Measurements from ENCODE around the gene HPSE2. TPM values are rescaled to one million over a fixed set of nuclear protein-coding genes. Genes with fewer than 3 reads are reported as not detected.

HPSE2 gene
- total RNA-seq, 1 experiment from 2014 or later = 0.05 TPM

- BruUV-seq (replicated peaks) = no TSS peak
- Histone ChIP-seq H3K9ac (ENCODE audit: low read length) (no peak overlapping the region), H3K36me3 (ENCODE audit: control insufficient read depth in 1 of 2, insufficient read depth in 2 of 2, low read length in 2 of 2) (no peaks in the 10 kb centered on the region), H4K20me1 (ENCODE audit: insufficient read depth) (no peaks in the 10 kb centered on the region), H3K4me2 (ENCODE audit: low read length) (no peak overlapping the region), H3K9me3 (ENCODE audit: control insufficient read depth in 1 of 2, insufficient read depth in 1 of 2, low read depth in 1 of 2, low read length in 2 of 2) (no peaks in the 10 kb centered on the region), H3K27me3 (ENCODE audit: insufficient read depth, low read length) (peaks cover 16% of the 10 kb centered on the region), H3K79me2 (ENCODE audit: insufficient read depth, low read length) (no peaks in the 10 kb centered on the region), H3K4me3 (replicated peaks in 1 of 2; ENCODE audit: low read depth in 1 of 2, low read length in 2 of 2) (no peak overlapping the region), H3K27ac (ENCODE audit: low read depth, low read length) (no peak overlapping the region), H2AFZ (ENCODE audit: low read depth, low read length, poor library complexity, severe bottlenecking) (no peak overlapping the region), H3K4me1 (ENCODE audit: control insufficient read depth in 1 of 2, insufficient read depth in 2 of 2, low read length in 2 of 2) (no peaks in the 10 kb centered on the region), H3K9me2 (ENCODE audit: insufficient read depth) (no peaks in the 10 kb centered on the region)
- intact Hi-C loops (cut with micrococcal nuclease) = loop anchor here (10.0 kb wide), 1 partner anchor 751 kb away; no protein-coding TSS in a partner anchor
- DNase-seq (ENCODE audit: low read depth, low spot score) (no peak), ATAC-seq (no peak)
- ChIA-PET RAD21 (ENCODE audit: low non-redundant PET in 1 of 2, low total read pairs in 2 of 2, uncharacterized antibody in 2 of 2, unreplicated experiment in 2 of 2) (no interaction called here), CTCF (interaction anchor here (2.5 kb wide), 1 partner anchor 199 kb away, joined by 10 read pairs; no protein-coding TSS in a partner anchor), POLR2A (no interaction called here)
- no peak for TF ChIP-seq SRF (IDR thresholded peaks at IDR 0.05; ENCODE audit: low read depth)
- no peak for TF ChIP-seq EZH2 (IDR thresholded peaks at IDR 0.05)
- no peak for TF ChIP-seq SIN3A (IDR thresholded peaks at IDR 0.05; ENCODE audit: low read depth)
- TF ChIP-seq, protein P1, sequence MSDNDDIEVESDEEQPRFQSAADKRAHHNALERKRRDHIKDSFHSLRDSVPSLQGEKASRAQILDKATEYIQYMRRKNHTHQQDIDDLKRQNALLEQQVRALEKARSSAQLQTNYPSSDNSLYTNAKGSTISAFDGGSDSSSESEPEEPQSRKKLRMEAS (IDR thresholded peaks at IDR 0.05) = no peak
- no peak for TF ChIP-seq CEBPB (IDR thresholded peaks at IDR 0.05; ENCODE audit: low read depth)
- no peak for TF ChIP-seq YY1 (IDR thresholded peaks at IDR 0.05; ENCODE audit: extremely low read depth, insufficient replicate concordance, low read depth, low read length)
- TF ChIP-seq POLR2AphosphoS5 (IDR thresholded peaks at IDR 0.05; ENCODE audit: low read depth, low read length) = no peak
- TF ChIP-seq, protein P2, sequence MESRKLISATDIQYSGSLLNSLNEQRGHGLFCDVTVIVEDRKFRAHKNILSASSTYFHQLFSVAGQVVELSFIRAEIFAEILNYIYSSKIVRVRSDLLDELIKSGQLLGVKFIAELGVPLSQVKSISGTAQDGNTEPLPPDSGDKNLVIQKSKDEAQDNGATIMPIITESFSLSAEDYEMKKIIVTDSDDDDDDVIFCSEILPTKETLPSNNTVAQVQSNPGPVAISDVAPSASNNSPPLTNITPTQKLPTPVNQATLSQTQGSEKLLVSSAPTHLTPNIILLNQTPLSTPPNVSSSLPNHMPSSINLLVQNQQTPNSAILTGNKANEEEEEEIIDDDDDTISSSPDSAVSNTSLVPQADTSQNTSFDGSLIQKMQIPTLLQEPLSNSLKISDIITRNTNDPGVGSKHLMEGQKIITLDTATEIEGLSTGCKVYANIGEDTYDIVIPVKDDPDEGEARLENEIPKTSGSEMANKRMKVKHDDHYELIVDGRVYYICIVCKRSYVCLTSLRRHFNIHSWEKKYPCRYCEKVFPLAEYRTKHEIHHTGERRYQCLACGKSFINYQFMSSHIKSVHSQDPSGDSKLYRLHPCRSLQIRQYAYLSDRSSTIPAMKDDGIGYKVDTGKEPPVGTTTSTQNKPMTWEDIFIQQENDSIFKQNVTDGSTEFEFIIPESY (IDR thresholded peaks at IDR 0.05; ENCODE audit: extremely low read depth, insufficient replicate concordance, low read length) = no peak
- no peak for TF ChIP-seq EZH2phosphoT487 (IDR thresholded peaks at IDR 0.05; ENCODE audit: borderline replicate concordance)
- TF ChIP-seq, protein P3, sequence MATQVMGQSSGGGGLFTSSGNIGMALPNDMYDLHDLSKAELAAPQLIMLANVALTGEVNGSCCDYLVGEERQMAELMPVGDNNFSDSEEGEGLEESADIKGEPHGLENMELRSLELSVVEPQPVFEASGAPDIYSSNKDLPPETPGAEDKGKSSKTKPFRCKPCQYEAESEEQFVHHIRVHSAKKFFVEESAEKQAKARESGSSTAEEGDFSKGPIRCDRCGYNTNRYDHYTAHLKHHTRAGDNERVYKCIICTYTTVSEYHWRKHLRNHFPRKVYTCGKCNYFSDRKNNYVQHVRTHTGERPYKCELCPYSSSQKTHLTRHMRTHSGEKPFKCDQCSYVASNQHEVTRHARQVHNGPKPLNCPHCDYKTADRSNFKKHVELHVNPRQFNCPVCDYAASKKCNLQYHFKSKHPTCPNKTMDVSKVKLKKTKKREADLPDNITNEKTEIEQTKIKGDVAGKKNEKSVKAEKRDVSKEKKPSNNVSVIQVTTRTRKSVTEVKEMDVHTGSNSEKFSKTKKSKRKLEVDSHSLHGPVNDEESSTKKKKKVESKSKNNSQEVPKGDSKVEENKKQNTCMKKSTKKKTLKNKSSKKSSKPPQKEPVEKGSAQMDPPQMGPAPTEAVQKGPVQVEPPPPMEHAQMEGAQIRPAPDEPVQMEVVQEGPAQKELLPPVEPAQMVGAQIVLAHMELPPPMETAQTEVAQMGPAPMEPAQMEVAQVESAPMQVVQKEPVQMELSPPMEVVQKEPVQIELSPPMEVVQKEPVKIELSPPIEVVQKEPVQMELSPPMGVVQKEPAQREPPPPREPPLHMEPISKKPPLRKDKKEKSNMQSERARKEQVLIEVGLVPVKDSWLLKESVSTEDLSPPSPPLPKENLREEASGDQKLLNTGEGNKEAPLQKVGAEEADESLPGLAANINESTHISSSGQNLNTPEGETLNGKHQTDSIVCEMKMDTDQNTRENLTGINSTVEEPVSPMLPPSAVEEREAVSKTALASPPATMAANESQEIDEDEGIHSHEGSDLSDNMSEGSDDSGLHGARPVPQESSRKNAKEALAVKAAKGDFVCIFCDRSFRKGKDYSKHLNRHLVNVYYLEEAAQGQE (IDR thresholded peaks at IDR 0.05; ENCODE audit: low read depth) = no peak
- no peak for TF ChIP-seq JUND (IDR thresholded peaks at IDR 0.05)
- no peak for TF ChIP-seq TCF7L2 (IDR thresholded peaks at IDR 0.05; ENCODE audit: borderline replicate concordance, extremely low read depth, insufficient read depth, insufficient read length)
- TF ChIP-seq, protein P4, sequence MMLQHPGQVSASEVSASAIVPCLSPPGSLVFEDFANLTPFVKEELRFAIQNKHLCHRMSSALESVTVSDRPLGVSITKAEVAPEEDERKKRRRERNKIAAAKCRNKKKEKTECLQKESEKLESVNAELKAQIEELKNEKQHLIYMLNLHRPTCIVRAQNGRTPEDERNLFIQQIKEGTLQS (IDR thresholded peaks at IDR 0.05) = no peak
- TF ChIP-seq POLR2A (IDR thresholded peaks at IDR 0.05; ENCODE audit: borderline replicate concordance, extremely low read depth, insufficient read depth, insufficient read length) = no peak
- no peak for TF ChIP-seq CBX3 (IDR thresholded peaks at IDR 0.05; ENCODE audit: low read depth)
These were observed 569.4 kb downstream of the HPSE2 start for GRCh38 chr10:98666276-98666675.

Measured in HCT116 (cell line).